ENCODE results near the gene TMEM191C.
"Not testable (repeated sequence)": the region's sequence is repeated elsewhere in the genome, so short reads cannot be mapped to it uniquely, and the experiment has no call there.

DNA sequence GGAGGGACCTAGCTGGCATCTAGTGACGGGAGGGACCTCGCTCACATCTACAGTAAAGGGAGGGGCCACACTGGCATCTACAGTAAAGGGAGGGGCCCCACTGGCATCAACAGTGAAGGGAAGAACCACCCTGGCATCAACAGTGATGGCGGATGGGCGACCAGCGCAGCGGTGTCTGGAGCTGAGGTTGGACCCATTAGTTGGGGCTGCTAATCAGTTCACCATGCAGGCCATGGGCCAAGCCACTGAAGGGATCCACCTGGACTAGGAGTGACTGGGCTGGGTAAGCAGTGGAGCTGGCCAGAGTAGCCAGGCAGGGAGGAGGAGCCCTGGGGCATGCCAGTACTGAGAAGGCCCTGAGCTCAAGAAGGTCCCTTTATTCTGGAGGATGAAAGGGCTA lies 23.4 kb downstream of the TMEM191C start:
- TF ChIP-seq CTCF (IDR thresholded peaks at IDR 0.05 in 8 of 11, conservative IDR thresholded peaks at IDR 0.05 in 3 of 11); POLR2AphosphoS5 (IDR thresholded peaks at IDR 0.05); POLR2A (IDR thresholded peaks at IDR 0.05): not testable (repeated sequence)
